Activated CD4-positive, alpha-beta T cell treated with anti-CD3 and anti-CD28 coated beads for 1 hour (primary cell): ENCODE data around the gene TMEM132D.
"Not testable (repeated sequence)": the region's sequence is repeated elsewhere in the genome, so short reads cannot be mapped to it uniquely, and the experiment has no call there.

ENCODE experiments used
- DNase-seq: peaks from one replicate; pipeline ENCODE4 v3.0.0-alpha.2; 2020

The TMEM132D gene

DNA sequence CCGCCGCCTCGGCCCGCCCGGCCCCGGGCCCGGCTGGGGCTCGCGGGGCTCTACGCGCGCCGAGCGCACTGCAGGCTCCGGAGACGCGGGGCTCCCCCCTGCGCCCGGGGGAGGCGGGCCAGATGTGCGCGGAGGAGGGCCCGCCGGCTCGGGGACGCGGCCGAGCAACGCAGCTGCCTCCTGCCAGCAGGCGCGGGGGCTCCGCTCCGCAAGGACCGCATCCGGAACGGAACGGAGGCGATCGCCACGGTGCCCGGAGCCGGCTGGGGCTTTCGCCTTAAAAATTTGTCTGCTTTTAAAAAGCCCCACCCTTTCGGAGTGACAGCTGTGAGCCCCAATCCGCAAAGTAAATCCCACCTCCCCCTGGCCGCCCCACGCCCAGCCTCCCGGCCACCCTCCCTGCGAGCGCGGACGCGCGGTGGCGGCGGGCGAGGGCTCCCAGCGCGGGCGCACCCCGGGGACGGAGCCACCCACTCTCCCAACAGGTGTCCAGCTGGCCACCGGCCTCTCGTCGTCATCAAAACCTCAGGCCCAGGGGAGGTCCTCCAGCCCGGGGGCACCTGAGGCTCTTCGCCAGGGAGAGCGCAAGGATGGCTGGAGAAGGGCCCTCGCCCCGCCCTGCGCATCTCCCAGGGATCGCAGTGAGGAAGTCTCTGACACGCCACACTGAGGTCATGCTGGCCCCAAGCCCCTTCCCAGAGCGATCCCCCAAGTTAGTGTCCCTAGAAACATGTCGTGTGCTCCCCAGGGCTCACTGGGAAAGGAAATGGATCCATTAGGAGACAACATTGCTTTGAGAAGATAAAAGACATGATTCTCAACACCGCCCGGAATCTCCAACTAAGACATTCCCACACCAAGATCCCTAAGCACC is at the start of gene TMEM132D:
Gene TMEM132D (minus strand): TSS at position 70 of the 874 bp plus-strand sequence.
- no peak for DNase-seq

DNA sequence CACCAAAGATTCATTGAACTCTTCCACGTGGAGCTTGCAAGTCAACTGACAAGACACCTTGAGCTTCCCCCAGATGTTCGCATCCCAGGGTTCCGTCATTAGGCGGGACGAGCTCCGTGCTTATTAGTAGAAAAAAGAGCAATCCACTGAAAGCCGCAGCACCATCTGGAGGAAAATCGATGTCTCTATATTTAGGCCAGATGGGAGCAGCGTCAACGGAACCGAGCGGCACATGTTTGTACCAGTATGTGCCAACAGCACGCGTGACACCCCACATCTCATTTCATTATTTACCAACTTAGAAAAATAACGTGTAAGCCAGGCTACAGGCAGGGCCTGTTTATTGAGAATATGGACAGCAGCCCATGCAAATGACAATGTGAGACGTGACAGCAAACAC is 45.8 kb upstream of the TMEM132D start:
- no peak for DNase-seq

DNA sequence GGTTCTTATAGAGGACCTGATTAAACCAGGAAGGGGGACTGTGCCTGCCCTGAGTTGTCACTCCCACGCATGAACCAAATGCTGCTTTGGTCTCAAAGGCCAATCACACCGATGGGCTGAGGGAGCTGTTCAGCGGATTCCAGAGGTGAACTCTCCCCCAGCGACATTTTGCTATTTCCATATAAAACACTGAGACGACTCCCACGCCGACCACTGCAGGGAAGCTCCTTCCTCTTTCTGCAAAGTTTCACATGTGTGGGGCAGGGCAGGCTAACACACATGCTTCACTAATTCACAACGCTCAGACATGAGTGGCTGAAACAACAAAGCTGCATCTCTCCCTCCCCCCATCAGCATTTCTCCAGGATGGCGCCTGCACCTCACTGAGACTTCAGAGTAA is 37.8 kb upstream of the TMEM132D start:
- no peak for DNase-seq

DNA sequence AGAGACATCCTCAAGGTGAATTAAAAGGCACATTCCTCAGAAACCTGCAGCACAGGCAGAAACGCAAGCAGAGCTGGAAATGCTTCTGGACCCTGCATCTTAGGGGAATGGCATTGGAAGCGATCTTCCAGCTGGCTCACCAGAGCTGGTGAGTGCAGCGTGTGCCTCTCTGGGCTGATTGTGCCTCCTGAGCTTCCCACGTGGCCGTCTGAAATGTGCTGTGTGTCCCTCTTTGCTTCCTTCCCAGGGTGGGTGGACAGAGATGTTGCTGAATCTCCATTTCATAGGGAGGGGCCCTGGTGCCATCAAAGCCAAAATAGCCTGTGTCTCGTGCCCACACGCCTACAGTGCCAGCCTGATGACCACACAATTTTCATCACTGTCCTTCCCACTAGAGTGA is 34.3 kb upstream of the TMEM132D start:
- DNase-seq: no peak

DNA sequence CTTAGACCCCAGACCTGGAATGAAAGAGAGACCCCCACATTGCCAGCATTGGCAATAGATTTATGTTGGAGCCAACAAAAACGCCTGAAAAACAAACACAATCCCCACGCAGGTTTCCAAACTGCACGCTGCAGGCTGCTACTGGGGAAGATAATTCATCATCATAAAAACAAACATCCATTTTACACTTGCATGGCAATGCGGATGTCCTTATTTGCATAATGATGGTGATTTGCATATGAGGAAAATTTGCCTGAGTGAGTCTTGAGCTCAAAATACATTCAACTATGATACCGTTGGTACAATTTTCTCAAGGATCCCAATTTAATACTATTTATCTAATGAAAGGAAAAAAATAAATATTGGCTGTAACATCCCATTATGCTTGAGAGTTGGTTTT is 33.6 kb upstream of the TMEM132D start:
- no peak for DNase-seq

DNA sequence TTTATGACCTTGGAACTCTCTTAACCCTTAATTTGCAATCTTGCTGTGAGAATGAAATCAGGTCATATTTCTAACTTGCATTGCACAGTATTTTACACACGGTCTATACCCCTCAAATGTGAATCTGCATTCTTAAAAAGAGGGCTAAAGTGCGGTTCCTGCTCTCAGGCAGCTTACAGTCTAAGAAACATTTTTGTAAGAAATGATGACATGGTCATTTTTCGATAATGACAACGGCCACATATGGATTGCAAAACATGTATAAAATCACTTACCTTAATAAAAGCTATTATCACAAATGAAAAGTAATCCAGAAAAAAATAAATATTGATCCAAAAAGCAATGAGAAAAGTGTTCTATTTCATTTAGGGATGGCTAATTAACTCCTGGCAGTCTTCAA is 24.8 kb upstream of the TMEM132D start:
- DNase-seq: no peak

DNA sequence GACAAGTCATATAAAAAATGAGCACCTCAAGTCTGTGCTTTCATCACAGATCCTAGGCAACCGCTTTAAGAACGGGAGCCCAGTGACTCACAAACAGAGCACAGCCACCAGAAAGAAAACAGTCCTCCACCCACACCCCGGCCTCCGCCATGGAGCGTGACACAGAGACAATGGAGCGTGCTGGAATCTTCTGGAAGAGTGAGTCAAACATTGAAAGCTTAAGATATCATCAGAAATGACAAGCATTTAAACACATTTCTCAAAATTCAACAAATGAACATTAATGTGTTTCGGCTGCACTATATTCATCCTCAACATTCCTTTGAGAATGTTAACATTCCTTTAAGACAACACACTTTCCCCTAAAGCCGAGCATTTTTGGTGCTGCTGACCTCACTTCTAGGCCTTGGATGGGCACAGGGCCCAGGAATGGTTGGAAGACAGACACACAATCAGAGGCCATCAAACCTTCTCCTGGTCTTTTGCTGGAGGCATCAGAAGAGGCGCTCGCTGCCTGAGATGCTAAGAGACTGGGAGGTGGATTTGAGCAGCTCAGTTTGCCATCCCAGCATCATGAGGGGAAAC is 23.6 kb upstream of the TMEM132D start:
- no peak for DNase-seq

DNA sequence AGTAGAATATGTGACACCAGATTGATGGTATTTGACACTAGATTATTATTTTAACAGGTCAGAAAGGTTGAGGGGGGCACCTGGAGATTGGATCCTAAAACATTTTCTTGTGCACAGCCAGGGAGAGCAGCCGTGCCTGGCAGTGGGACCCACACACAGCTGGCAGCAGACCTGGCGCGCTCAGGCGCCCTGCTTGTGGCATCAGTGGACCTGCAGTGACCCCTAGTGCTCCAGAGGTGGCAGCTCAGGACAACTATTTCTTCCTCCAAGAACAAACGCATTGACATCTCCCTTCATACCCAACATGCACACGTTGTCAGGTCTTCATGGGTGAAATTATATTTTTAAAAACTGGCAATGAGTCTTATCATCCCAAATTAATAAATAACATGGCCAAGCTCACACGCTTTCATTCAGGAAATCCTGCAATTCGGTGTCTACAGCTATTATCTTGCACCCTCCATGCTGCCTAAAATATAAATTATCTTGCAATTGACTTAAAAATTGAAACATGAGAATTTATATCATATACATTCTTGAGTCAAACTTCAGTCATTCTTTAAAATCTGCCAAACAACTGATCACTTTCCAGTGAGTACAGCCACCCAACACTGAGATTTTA is 7.7 kb upstream of the TMEM132D start:
- DNase-seq: no peak

DNA sequence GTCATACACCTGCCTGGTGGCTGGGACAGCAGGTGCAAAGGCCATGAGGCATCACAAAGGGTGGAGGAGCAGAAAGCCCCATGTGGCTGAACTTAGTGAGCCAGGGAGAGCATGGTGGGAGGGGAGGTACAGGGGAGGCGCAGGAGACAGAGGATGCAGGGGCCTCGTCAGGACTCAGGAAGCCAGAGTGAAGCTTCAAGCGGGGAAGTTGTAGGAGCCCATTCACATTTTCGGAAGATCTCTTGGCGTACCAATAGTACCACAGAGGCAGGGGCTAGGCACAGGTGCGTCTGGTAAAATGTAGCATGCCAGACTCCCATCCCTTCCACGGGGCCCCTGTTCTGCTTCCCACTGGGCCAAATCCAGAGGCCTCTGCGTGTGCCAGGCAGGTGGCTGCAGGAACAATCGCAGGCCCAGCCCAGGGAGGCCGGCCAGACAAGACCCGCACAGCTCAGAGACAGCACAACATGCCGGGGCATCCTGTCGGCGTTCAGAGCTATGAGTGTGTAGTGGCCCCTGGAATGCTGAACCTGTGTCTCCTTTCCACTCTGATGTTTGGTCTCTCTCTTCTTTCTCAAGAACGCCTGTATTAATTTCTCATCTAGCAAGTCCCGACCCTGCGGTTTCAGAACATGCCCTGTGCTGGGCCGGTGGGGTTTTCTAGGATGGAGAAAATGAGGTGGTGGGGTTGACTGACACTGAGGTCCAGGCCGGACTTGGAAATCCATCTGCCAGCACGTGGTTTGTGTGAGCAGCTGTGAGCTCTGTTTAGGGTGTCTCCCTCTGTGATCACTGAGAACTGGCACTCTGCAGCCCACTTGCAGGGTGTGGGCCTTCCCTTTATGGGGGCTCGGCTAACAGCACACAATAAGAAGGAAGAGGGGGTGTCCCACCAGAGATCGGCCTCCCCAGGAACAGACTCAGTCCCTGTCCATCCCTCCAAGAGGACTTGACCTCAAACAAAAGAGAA is 5.5 kb upstream of the TMEM132D start:
- DNase-seq: no peak

DNA sequence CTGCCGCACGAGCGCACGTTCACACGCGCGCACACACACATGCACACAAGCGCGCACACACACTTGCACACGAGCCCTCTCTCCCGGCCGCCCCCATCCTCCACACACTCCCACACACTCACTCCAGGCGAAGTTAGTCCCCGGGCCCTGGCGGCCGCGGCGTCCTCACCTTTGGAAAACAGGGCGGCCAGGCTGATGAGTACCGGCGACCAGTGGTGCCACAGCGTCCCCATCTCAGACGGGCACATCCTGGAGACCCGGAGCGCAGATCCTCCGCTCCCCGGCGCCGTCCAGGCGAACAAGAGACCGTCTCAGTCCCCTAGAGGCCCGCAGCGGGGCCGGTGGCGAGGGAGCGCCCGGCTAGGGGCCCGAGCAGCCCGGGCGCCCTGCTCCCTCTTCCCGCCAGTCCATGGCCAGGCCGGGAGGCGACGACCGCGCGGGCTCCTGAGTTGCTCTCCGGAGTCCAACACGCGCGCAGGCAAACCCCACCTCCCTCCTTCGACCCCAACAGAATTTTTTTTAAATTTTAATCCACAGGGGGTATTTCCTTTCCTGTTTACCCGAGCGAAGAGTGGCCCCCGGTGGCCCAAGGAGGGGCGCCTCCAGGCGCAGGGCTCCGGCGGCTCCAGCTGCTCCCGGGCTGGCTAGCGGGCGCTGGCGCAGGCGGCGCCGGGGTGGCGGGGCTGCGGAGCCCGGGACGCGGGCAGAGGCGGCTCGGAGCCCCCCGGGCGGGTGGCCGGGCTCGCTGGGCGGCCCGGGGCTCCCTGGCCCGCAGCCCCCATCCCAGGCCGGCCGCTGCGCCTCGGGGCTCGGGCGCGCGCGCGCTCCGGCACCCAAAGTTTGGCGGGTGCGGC is 506 bp downstream of the TMEM132D start:
- DNase-seq: no peak

DNA sequence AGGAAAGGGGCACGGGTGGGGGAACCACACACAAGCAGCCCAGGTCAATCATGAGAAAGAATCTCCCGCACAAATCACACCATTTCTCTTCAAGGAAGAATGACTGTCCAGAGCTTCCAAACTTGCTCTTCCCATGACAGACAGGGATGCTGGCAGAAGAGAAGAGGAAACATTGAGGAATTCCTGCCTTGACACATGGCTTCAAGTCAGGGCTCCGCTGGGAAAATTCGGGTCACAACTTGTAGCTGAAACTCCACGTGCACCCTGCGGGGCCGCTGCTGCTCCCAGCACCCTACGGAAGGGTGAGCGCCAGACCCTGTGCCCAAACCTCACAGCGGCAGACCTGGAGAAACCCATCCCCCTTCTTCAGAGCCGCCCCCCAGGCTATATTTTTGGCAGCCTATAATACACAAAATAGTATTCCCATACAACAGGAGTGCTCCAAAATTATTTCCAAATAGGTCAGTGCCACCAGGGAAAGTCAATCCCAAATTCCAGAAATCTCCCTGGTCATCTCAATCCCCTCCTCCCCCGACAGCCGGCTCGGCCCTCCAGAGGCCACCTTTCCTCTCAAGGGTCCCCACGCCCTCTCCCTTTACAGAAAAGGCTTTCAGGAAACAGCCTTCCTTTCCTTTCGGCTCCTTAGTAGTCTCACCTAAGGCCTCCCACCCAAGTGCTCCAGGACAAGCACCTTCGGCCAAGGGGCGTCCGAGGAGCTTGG is 1.3 kb downstream of the TMEM132D start:
- no peak for DNase-seq

DNA sequence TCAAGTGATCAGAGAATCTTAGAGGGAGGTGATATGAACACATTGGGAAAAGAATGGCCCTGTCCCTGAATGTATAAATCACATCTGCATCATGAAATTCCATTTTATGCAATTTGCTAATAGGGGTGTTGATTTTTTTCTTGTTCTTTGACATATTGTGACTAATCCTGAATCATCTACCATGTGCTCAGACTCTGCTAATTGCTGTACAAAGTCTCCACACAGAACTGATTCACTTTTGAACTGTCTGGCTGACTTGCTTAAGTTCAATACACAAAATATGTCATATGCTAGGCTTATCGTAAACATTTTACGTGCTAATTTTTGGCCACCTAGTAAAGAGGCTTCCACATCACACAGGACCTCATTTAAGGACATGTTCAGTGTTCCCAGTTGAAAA is 2.6 kb downstream of the TMEM132D start:
- DNase-seq: no peak

DNA sequence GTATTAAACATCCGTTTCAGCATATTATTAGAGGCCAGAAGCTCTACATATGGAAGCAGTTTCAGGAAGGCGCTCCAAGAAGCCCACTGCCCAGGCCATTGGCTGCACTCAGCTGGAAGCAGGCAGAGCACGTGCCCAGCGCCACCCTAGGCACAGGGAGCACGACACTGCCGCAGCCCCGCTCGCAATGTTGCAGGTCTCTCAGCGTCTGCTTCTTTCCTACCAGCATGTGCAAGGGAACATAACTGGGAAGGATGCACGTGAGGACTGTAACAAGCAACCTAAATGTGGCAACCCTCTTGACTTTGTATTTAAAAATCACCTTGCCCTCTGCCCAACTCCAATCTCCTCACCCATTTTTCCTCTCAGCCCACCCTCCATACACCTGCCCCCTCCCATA is 3.5 kb downstream of the TMEM132D start:
- no peak for DNase-seq

DNA sequence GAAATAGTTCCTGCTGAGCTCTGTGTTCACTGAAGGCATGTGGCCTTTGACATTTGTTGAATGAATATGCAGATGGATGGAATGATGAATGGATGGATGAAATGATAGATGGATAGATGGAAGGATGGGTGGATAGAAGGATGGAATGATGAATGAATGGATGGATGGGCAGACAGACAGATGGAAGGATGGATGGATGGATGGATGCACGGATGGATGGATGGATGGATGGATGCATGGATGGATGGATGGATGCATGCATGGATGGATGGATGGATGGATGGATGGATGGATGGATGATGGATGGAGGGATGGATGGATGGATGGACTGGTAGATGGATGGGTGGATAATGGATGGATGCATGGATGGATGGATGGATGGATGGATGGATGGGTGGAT is 4.8 kb downstream of the TMEM132D start:
- not testable (repeated sequence) for DNase-seq

DNA sequence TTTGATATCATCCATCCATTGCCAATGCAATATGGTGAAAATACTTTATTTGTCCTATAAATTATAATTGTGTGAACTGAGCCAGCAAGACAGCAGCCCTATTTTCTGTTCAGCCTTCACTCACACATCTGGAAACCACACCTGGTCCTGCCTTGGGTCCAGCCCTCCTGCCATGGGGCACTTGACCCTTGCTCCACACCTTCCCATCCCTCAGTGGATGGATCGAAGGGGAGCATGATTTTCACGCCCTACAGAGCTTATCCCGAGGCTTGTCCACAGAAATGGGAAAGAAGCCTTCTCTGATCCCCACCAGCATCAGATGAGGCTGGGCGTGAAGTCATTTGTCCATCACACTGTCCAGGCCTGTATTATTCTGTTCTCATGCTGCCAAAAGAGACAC is 10.1 kb downstream of the TMEM132D start:
- no peak for DNase-seq

DNA sequence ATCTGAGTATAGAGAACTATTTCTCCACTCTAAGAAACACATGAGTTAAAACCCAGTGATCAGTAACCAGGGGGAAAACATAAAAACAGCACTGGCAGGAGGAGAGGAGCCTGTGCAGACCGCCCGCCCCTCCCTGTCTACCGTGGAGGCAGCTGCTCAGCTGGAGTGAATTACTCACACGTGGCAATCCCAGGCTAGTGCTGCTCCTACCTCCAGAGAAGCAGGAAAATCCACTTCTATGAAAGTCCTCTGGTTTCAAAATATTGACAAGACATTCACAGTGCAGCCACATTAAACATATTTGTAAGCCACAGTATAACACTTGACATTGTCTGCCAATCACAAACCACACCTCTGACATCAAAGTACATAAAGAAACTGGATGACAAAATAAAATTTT is 16.7 kb downstream of the TMEM132D start:
- no peak for DNase-seq

DNA sequence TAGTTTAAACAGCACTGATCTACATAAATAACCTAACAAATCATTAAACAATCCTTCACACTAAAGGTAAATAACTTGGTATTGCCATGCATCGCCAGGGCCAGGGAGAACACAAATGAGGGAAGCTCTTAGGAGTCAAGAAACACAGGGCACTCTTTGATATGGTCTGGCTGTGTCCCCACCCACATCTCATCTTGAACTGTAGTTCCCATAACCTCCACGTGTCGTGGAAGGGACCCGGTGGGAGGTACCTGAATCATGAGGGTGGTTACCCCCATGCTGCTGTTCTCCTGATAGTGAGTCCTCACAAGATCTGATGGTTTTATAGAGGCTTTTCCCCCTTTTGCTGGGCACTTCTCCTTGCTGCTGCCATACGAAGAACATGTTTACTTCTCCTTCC is 17.3 kb downstream of the TMEM132D start:
- DNase-seq: no peak

DNA sequence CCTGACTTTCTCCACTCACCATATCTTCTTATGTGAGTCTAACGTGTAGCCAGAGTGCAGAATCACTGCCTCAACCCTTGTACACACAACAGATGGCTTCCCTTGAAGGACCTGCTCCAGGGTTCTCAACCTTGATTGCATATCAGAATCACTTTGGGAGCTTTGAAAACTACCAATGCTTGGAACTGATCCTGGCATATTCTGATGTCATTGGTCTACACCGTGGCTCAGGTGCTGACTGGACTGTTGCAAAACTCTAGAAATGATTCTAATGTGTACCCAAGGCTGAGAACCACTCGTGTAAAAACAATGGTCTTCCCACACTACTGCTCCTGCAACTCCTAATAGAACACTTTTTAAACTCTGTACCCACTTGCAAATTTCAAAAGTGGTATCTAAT is 18.5 kb downstream of the TMEM132D start:
- DNase-seq: no peak

DNA sequence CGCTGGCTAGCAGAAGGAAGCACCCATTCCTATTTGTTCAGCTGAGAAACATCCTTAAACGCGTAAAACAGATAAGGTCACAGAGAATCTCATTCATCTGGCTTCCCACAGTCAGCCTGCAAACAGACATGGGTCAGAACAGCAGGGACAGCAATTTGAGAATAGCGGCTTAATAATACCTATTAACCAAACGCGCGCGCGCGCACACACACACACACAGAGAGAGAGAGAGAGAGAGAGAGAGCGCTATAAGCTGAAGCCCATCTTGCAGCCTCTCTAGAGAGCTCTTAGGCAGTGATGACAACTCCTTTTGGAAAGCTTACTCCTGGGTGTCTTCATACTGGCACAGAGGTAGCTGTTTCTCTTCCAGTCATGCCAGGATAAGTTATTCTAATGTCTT is 26.4 kb downstream of the TMEM132D start:
- no peak for DNase-seq

DNA sequence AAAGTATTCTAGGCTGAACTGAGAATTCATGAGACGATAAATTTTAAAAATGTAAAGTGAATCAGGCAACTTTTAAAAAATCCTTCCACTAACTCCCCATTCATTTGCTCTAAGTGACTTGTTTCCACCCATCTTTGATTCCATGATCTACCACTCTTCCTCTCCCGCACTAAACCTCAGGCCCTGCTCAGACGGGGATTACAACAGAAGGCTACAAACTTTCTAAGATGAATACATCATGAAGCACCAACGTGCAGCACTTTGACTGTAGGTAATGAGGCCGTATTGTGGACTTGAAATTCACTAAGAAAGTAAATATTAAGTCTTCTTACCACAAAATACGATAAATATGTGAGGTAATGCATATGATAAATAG is 30.0 kb downstream of the TMEM132D start:
- DNase-seq: no peak

DNA sequence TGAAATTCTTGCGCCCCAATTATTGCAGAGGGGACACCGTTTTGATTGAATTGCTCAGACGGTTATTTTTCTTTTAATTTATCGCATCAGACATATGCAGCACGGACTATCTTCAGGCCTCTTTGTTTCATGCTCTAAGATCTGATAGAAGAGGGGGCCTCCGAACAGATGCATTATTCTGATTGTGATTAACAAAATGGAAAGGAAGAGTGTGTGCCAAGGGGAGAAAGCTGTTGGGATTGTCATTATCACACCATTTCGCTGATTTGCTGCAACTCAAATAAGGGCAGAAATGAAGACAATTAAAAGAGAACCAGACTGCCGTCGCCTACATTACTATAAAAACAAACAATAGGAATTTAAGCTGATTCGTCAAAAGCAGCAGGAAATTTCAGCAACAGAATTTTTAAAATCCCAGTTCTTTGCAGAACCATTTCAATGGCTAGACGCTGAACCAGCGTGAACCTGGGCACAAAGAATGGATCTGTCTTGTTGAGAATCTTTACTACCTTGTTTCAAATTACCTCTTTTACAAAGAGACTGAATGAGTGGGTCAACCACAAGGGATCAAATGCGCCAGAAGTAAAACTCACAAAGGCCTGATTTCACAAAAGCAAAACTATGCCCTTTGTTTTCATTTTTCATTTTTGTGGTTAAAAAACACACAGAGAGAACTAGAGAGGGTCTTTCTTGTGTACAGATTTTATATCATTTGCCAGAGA is 30.6 kb downstream of the TMEM132D start:
- no peak for DNase-seq
